Mammary epithelial cell (primary cell): ENCODE data around the gene ONECUT1.

ENCODE experiments used
- CTCF ChIP-seq, 2 donors: IDR thresholded peaks in 1 of 2; conservative IDR thresholded peaks in 1 of 2; 2 replicates each; pipeline ENCODE4 v1.5.1; 2011 to 2012; ENCODE audit warnings: inconsistent platforms in 2 of 2, low read length in 2 of 2, mild to moderate bottlenecking in 2 of 2, control low read depth in 1 of 2, low read depth in 1 of 2; ENCODE audit not compliant: insufficient read depth in 1 of 2; ENCODE audit errors: extremely low read depth in 1 of 2
- EZH2 ChIP-seq: IDR thresholded peaks from 2 replicates; pipeline ENCODE4 v1.6.1; 2012; ENCODE audit warnings: low read length, inconsistent platforms, borderline replicate concordance

GRCh38 chr15:52733696-52734255, 56.4 kb downstream of the ONECUT1 start:
- TF ChIP-seq CTCF (conservative IDR thresholded peaks at IDR 0.05 in 1 of 2, IDR thresholded peaks at IDR 0.05 in 1 of 2; ENCODE audit: extremely low read depth in 1 of 2, insufficient read depth in 1 of 2, low read depth in 1 of 2, low read length in 2 of 2) (no peak), EZH2 (no peak)
